Measurements from ENCODE around the gene ORC3.

DNA sequence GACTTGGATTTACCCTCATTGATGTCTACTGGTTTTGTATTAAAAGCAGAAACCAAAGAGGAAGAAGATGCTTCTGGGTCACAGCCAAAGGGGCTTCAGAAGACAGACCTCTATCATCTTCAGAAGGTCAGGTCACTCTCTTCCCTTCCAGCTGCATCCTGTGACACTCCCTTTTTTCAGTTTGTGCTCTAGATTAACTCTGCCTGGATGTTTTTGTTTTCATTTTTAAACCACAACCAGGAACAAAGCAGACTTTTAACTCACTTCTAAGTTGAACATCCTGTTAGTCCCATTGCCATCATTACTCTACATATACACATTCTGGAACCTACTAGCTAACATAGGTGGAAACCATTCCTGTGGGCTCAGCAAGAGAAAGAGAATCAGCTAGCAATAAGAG, 66.9 kb downstream of the ORC3 start:
- TF ChIP-seq POLR2AphosphoS5 (IDR thresholded peaks at IDR 0.05; ENCODE audit: low read depth, low read length) (no peak), POLR2A (IDR thresholded peaks at IDR 0.05; ENCODE audit: low read depth, low read length) (no peak)

All from GM12892 (cell line).